Testis (tissue), 2 donors: ENCODE data around the gene ANXA8.

Experiments
- POLR2A ChIP-seq: fragments of 450-650 bp; IDR thresholded peaks from one replicate; pipeline ENCODE4 v1.6.1; 2017; ENCODE audit warnings: antibody characterized with exemption, mild to moderate bottlenecking, moderate library complexity
- TF ChIP-seq, protein P1 (sequence below), 3 experiments: fragments of 450-650 bp in 2 of 3; fragments of 200-600 bp in 1 of 3; sonication (generic) in 1 of 3; IDR thresholded peaks; one replicate each; pipeline ENCODE4 v1.5.1; 2016 to 2019; ENCODE audit warnings: antibody characterized with exemption in 3 of 3, mild to moderate bottlenecking in 2 of 3, moderate library complexity in 1 of 3

- TF ChIP-seq, protein P1, sequence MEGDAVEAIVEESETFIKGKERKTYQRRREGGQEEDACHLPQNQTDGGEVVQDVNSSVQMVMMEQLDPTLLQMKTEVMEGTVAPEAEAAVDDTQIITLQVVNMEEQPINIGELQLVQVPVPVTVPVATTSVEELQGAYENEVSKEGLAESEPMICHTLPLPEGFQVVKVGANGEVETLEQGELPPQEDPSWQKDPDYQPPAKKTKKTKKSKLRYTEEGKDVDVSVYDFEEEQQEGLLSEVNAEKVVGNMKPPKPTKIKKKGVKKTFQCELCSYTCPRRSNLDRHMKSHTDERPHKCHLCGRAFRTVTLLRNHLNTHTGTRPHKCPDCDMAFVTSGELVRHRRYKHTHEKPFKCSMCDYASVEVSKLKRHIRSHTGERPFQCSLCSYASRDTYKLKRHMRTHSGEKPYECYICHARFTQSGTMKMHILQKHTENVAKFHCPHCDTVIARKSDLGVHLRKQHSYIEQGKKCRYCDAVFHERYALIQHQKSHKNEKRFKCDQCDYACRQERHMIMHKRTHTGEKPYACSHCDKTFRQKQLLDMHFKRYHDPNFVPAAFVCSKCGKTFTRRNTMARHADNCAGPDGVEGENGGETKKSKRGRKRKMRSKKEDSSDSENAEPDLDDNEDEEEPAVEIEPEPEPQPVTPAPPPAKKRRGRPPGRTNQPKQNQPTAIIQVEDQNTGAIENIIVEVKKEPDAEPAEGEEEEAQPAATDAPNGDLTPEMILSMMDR (IDR thresholded peaks at IDR 0.05): no peak
- no peak for TF ChIP-seq POLR2A
Measured at GRCh38 chr10:47451273-47451997, 32.5 kb downstream of the ANXA8 start.
